ENCODE measurements around the gene KRTAP4-16.
"Not testable (repeated sequence)": the region's sequence is repeated elsewhere in the genome, so short reads cannot be mapped to it uniquely, and the experiment has no call there.

Gene KRTAP4-16

DNA sequence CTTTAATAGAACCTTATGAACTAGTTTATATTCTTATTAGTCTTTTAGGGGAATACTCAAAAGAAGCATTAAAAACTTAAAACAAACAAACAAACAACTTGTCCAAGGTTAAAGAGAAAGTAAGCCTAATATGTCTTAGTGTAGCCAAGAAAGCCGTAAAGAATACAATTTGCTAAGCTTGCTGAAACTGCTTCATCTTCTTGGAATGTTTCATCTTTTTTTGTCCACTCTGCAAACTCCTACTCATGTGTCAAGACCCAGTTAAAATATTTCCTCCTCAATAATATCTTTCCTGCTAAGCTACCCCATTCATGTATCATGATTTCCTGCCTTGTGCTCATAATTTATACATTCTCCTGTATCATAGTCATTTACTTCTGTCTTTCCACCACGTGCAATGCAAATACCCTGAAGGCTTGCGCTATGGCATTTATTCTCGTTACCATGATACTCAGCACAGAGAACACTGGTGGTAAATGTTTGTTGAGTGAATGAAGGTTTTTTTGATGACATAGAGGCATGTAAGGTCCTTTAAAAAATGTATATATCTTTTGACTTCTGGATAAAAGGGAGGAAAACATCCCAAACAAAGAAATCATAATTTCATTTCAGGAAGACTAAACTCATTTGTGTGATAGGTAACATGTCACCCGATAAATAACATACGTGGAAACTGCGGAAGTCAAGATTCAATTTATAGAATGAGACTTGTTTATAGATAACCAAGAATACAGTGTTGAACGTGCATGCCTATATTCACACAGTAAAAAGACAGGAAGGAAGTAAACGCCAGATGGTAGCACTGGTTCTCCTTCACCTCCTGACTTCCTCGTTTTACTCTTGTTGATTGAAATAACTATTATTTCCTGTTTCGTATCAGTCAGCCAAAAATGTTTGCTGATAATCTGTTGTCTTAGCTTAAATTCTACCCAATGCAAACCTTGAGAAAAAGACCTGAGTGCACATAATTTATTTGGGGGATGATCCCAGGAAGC is 18.0 kb upstream of the KRTAP4-16 start:
- DNase-seq = peak; percentile 50

DNA sequence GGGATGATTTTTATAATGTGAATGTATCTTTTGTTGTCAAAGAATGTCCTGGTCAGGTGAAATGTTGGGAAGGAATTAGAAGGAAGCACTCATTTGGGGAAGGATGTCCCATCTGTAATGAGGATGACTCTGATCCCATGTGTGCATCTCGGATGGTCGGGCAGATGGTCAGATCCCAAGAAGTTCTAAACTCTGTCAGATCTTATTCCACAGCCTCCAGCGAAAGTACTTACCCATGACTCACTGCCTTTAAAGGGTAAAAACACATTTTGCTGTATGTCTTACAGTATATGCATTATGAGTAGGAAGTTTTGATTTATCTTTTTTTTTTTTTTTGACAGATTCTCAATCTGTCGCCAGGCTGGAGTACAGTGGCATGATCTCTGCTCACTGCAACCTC is 16.7 kb upstream of the KRTAP4-16 start:
- peak; percentile 65 for DNase-seq

DNA sequence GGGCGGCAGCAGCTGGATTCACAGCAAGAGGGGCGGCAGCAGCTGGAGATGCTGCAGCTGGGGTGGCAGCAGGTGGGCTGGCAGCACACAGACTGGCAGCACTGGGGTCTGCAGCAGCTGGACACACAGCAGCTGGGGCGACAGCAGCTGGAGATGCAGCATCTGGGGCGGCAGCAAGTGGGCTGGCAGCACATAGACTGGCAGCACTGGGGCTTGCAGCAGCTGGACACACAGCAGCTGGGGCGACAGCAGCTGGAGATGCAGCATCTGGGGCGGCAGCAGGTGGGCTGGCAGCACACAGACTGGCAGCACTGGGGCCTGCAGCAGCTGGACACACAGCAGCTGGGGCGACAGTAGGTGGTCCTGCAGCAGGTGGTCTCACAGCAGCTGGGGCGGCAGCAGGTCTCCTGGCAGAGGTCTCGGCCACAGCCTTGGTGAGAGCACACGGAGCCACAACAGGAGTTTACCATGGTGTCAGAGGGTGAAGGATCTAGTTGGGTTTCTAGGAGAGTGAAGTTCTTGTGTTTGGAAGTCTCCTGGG is 15.9 kb upstream of the KRTAP4-16 start, which contains the start of gene KRTAP4-11:
Gene KRTAP4-11, minus strand, starts transcription at position 528 of the 541 bp plus-strand sequence. Its CDS starts 58 bp downstream, at position 470.
- not testable (repeated sequence) for DNase-seq

DNA sequence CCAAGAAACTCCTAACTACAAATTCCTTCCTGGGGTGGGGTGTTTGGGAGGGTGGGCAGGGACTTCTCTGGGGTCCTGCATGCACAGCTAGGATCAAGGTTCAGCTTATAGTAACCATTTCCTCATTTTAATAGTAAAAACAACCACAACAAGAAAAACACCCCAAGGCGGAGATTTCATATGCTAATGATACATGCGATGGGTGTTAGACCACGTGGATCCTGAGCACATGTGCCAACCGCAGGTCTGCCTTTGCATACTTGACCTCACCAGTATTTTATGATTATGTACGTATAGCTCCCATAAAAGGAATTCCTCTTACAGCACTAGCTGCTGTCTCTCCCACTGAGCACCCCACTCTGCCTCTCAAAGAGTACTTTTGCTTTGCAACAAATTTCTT is 14.3 kb upstream of the KRTAP4-16 start:
- DNase-seq = peak; percentile 32

DNA sequence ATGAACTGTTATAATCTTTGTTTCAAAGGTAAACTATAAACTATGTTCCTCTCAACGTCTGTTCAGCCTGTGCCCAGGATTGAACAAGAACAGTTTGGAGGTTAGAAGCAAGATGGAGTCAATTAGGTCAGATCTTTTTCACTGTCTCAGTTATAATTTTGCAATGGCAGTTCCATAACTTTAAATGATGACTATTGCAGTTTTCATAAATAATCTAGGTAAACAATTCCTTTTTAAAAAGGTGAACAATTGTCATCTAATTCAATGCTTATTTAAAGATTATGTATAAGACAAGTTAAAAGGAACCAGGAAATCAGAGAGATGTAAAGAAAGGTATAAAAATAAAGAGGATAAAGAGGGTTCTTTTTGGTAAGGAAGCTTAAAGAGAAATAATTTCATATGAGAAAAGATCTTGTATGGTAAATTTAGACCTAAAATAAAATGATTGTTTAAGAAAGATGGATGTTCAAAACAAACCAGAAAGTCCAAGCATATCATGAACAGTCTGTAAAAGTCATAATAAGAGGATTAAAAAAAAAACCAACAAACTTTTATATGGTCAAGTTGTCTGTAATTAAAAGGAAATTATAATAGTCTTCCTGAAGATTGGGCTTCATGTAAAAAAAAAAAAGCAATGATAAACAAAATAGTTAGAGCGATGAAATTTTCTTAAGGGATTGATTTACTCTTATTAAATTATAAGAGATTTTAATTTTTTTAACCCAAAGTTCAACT is 9.3 kb upstream of the KRTAP4-16 start:
- DNase-seq = no peak

DNA sequence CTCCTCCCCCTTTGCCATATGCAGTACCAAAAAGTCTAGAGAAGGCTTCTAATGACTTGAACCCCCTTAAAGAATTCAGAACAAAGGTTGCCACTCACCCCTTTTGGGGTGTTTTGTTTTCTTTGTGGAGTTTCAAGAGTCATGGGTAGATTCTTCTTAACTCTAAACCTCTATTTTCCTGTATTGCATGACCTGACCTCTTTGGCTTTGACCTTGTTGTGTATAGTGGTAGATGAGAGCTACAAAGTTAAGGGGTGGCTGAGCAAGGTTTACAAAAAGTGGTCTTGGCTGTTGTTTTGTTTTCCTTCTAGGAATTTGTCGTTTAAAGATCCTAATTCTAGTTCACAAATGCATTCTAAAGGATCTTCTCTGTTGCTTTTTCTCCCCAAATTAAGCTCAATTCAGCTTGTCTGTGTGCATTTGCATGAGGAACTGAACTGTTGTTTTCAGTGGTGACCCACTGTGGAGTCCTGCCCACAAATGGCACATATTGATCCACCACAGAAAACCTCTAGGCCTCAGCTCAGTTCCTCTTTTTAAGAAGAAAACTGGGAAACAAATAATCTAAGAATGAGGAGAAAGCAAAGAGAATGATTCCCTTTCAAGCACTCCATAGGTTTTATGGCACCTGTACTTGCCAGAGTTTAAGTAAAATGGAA is 6.8 kb upstream of the KRTAP4-16 start:
- not testable (repeated sequence) for DNase-seq

DNA sequence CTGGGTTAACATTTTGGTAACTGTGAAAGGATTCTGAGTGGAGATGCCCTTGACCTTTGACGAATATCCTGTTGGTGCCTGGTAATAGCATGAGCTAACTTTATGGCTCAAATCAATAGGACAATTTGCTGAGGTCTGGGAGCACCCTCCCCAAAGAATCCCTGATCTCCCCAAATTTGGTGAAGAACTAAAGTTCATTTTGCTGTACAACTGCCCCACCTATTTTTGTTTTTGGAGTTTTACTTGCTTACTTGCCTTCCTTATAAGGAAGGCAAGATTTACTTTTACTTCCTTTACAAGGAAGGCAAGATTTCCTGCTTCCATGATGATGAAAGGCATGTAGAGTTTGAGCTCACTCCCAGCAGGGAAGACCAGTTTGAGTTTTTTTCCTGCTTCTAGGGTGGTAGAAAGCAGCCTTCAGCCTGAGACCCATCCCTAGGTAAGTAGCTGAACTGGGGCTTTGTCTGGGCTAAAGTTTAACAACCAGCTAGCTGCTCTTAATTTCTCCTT is 6.0 kb upstream of the KRTAP4-16 start:
- DNase-seq = peak; percentile 53

DNA sequence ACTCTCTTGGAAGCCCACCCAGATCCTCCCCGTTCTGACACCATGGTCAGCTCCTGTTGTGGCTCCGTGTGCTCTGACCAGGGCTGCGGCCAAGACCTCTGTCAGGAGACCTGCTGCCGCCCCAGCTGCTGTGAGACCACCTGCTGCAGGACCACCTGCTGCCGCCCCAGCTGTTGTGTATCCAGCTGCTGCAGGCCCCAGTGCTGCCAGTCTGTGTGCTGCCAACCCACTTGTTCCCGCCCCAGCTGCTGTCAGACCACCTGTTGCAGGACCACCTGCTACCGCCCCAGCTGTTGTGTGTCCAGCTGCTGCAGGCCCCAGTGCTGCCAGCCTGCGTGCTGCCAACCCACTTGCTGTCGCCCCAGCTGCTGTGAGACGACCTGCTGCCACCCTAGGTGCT is 3.3 kb upstream of the KRTAP4-16 start, which contains the start of gene KRTAP4-9:
Gene KRTAP4-9, plus strand, starts transcription at position 43 of the 400 bp plus-strand sequence. Its CDS starts 0 bp downstream, at position 43.
- not testable (repeated sequence) for DNase-seq

DNA sequence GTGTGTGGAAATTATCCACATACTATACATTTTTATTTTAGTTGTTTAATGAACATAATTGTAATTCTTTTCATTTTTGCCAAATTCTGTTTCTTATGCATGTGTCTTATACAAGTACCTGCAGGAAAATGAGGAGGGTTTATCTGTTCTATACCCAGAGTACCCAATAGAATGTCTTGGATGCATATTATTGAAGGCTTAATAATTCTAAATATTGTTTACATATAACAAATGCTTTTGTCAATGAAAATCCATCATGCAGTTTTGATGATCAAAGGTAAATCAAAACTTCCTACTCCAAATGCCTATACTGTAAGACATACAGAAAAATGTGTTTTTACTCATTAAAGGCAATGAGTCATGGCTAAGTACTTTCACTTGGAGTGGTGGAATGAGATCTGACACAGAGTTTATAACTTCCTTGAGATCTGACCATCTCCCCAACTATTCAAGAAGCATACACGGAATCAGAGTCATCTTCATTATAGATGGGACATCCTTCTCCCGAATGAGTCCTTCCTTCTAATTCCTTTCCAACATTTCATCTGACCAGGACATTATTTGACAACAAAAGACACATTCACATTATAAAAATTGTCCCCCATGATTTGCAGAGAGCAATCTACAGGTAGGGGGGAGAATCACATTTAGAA is 2.5 kb upstream of the KRTAP4-16 start:
- DNase-seq = peak; percentile 89

DNA sequence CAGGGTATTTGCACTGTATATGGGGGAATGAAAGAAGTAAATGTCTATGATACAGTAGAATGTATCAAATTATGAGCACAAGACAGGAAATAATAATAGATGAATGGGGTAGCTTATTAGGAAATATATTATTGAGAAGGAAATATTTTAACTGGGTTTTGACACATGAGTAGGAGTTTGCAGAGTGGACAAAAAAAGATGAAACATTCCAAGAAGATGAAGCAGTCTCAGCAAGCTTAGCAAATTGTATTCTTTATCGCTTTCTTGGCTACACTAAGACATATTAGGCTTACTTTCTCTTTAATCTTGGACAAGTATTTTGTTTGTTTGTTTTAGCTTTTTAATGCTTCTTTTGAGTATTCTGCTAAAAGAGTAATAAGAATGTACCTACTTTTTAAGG is 1.9 kb upstream of the KRTAP4-16 start:
- DNase-seq = peak; percentile 24

DNA sequence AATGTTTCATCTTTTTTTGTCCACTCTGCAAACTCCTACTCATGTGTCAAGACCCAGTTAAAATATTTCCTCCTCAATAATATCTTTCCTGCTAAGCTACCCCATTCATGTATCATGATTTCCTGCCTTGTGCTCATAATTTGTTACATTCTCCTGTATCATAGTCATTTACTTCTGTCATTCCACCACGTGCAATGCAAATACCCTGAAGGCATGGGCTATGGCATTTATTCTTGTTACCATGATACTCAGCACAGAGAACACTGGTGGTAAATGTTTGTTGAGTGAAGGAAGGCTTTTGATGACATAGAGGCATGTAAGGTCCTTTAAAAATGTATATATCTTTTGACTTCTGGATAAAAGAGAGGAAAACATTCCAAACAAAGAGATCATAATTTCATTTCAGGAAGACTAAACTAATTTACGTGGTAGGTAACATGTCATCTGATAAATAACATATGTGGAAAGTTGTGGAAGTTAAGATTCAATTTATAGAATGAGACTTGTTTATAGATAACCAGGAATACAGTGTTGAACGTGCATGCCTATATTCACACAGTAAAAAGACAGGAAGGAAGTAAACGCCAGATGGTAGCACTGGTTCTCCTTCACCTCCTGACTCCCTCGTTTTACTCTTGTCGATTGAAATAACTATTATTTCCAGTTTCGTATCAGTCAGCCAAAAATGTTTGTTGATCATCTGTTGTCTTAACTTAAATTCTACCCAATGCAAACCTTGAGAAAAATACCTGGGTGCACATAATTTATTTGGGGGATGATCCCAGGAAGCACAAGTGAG is 2.1 kb downstream of the KRTAP4-16 start:
- peak; percentile 95 for DNase-seq

DNA sequence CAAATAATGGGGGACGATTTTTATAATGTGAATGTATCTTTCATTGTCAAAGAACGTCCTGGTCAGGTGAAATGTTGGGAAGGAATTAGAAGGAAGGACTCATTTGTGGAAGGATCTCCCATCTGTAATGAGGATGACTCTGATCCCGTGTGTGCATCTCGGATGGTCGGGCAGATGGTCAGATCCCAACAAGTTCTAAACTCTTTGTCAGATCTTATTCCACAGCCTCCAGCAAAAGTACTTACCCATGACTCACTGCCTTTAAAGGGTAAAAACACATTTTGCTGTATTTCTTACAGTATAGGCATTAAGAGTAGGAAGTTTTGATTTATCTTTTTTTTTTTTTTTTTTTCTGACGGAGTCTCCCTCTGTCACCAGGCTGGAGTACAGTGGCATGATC is 3.5 kb downstream of the KRTAP4-16 start:
- peak; percentile 79 for DNase-seq

DNA sequence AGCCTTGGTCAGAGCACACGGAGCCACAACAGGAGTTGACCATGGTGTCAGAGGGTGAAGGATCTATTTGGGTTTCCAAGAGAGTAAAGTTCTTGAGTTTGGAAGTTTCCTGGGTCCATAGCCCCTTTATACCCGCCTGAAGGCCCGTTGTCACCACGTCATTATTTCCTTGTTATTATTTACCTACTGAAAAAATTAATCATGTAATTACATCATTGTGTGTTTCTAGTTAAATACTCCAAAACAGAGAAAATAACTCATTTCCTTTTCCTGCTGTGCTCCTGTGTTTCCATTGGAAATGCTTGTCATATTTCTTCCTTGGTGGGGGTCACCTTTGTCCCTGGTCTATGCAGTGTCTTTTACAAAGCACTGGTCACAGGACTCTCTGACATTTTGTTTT is 4.0 kb downstream of the KRTAP4-16 start, which contains the start of gene KRTAP4-8:
Gene KRTAP4-8, minus strand, starts transcription at position 101 of the 400 bp plus-strand sequence. Its CDS starts 58 bp downstream, at position 43.
- DNase-seq = peak; percentile 7

DNA sequence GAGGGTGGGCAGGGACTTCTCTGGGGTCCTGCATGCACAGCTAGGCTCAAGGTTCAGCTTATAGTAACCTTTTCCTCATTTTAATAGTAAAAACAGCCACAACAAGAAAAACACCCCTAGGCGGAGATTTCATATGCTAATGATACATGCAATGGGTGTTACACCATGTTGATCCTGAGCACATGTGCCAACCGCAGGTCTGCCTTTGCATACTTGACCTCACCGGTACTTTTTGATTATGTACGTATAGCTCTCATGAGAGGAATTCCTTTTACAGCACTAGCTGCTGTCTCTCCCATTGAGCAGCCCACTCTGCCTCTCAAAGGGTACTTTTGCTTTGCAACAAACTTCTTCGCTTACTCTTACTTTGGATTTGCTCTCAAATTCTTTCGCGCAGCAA is 6.0 kb downstream of the KRTAP4-16 start:
- no peak for DNase-seq

DNA sequence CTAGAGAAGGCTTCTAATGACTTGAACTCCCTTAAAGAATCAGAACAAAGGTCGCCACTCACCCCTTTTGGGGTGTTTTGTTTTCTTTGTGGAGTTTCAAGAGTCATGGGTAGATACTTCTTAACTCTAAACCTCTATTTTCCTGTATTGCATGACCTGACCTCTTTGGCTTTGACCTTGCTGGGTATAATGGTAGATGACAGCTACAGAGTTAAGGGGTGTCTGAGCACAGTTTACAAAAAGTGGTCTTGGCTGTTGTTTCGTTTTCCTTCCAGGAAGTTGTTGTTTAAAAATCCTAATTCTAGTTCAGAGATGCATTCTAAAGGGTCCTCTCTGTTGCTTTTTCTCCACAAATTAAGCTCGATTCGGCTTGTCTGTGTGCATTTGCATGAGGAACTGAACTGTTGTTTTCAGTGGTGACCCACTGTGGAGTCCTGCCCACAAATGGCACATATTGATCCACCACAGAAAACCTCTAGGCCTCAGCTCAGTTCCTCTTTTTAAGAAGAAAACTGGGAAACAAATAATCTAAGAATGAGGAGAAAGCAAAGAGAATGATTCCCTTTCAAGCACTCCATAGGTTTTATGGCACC is 13.2 kb downstream of the KRTAP4-16 start:
- DNase-seq = not testable (repeated sequence)

DNA sequence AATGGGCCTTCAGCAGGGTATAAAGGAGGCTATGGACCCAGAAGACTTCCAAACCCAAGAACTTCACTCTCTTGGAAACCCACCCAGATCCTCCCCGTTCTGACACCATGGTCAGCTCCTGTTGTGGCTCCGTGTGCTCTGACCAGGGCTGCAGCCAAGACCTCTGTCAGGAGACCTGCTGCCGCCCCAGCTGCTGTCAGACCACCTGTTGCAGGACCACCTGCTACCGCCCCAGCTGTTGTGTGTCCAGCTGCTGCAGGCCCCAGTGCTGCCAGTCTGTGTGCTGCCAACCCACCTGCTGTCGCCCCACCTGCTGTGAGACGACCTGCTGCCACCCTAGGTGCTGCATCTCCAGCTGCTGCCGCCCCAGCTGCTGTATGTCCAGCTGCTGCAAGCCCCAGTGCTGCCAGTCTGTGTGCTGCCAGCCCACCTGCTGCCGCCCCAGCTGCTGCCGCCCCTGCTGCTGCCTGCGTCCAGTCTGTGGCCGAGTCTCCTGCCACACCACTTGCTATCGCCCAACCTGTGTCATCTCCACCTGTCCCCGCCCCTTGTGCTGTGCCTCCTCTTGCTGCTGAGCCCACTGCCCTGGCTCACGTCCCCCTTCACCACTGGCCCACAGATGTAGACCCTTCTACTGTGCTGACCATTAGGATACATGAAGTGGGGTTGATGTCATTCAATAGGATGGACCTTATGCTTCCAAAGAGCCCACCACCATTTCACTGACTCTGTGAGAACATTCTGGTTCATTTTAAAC is 17.7 kb downstream of the KRTAP4-16 start, which contains the start of gene KRTAP4-7:
Gene KRTAP4-7, plus strand, starts transcription at position 51 of the 757 bp plus-strand sequence. Its CDS starts 57 bp downstream, at position 108.
- DNase-seq = not testable (repeated sequence)

DNA sequence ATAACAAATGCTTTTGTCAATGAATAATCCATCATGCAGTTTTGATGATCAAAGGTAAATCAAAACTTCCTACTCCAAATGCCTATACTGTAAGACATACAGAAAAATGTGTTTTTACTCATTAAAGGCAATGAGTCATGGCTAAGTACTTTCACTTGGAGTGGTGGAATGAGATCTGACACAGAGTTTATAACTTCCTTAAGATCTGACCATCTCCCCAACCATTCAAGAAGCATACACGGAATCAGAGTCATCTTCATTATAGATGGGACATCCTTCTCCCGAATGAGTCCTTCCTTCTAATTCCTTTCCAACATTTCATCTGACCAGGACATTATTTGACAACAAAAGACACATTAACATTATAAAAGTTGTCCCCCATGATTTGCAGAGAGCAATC is 18.6 kb downstream of the KRTAP4-16 start:
- DNase-seq = peak; percentile 86

DNA sequence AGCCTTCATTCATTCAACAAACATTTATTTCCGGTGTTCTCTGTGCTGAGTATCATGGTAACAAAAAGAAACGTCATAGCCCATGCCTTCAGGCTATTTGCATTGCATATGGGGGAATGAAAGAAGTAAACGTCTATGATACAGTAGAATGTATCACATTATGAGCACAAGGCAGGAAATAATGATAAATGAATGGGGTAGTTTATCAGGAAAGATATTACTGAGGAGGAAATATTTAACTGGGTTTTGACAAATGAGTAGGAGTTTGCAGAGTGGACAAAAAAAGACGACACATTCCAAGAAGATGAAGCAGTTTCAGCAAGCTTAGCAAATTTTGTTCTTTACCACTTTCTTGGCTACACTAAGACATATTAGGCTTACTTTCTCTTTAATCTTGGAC is 19.4 kb downstream of the KRTAP4-16 start:
- no peak for DNase-seq

DNA sequence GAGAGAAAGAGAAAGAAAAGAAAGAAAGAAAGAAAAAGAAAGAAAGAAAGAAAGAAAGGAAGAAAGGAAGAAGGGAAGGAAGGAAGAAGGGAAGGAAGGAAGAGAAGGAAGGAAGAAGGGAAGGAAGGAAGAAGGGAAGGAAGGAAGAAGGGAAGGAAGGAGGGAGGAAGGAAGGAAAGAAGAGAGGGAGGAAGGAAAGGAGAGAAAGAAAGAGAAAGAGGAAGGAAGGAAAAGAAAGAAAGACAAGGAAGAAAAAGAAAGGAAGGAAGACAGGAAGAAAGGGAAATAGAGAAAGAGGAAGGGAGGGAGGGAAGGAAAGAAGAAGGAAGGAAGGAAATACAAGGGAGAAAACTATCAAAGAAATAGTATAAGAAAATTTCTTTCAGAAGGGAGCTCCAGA is 25.2 kb downstream of the KRTAP4-16 start:
- DNase-seq = no peak
